IMR-90 (cell line): ENCODE data around the gene IPO13. TPM values are rescaled to one million over a fixed set of nuclear protein-coding genes. Genes with fewer than 3 reads are reported as not detected.
A peak's percentile ranks its signal among the peaks of the same experiment; 100 is the strongest.

Source experiments
- ATAC-seq: fragments of 200-7000 bp; cut with Tn5 transposase; 2 replicates; pipeline ENCODE4 v1.9.1; 2020; ENCODE audit warnings: low read depth, mild to moderate bottlenecking, moderate library complexity
- BruUV-seq: library from RNA; stranded (reverse); fragments of 400-500 nt; replicated peaks from 2 replicates; lab custom pipeline; 2021; lab: Mats Ljungman, UMichigan
- CTCF ChIA-PET: fragments of 300-600 bp; formaldehyde crosslinking; extraction: SDS; loops from one replicate; lab custom pipeline; 2021; ENCODE audit warnings: antibody characterized with exemption; lab: Yijun Ruan, JAX
- POLR2A ChIA-PET: fragments of 300-600 bp; sonication (Branson Sonifier 250); formaldehyde crosslinking; loops from one replicate; lab custom pipeline; 2022; ENCODE audit warnings: antibody characterized with exemption; ENCODE audit not compliant: unreplicated experiment; lab: Charles Lee
- DNase-seq: peaks from one replicate; pipeline ENCODE4 v3.0.0; 2013
- H2AFZ ChIP-seq: replicated peaks from 2 replicates; pipeline ENCODE3; 2013; ENCODE audit warnings: low read length, mild to moderate bottlenecking; ENCODE audit not compliant: poor library complexity
- H2AK5ac ChIP-seq: 2 replicates; pipeline ENCODE4 v1.6.1; 2013; ENCODE audit warnings: low read depth, low read length, inconsistent platforms
- H2AK9ac ChIP-seq: replicated peaks from 2 replicates; pipeline ENCODE3; 2013; ENCODE audit warnings: mild to moderate bottlenecking, low read depth, low read length, moderate library complexity; ENCODE audit not compliant: poor library complexity
- H2BK120ac ChIP-seq: 2 replicates; pipeline ENCODE4 v1.6.1; 2013; ENCODE audit warnings: low read depth, low read length, inconsistent platforms
- H2BK15ac ChIP-seq: 3 replicates; pipeline ENCODE4 v1.6.1; 2013; ENCODE audit warnings: low read depth, low read length, inconsistent platforms
- H2BK20ac ChIP-seq: 2 replicates; pipeline ENCODE4 v1.6.1; 2013; ENCODE audit warnings: low read depth, mild to moderate bottlenecking, inconsistent platforms, low read length, moderate library complexity
- H2BK5ac ChIP-seq: 2 replicates; pipeline ENCODE4 v1.6.1; 2013; ENCODE audit warnings: mild to moderate bottlenecking, low read depth, low read length, inconsistent platforms; ENCODE audit not compliant: poor library complexity, severe bottlenecking
- H3K14ac ChIP-seq: replicated peaks from 2 replicates; pipeline ENCODE4 v1.6.1; 2013; ENCODE audit warnings: low read depth, low read length, inconsistent platforms
- H3K18ac ChIP-seq: 2 replicates; pipeline ENCODE4 v1.6.1; 2013; ENCODE audit warnings: low read depth, low read length, control low read depth
- H3K23ac ChIP-seq: 2 replicates; pipeline ENCODE4 v1.6.1; 2013; ENCODE audit warnings: low read depth, low read length, inconsistent platforms
- H3K27ac ChIP-seq: 2 replicates; pipeline ENCODE4 v1.5.1; 2013; ENCODE audit warnings: mild to moderate bottlenecking, control low read depth, low read length; ENCODE audit not compliant: insufficient read depth
- H3K27me3 ChIP-seq: 2 replicates; pipeline ENCODE4 v1.6.1; 2013; ENCODE audit warnings: low read length; ENCODE audit not compliant: control insufficient read depth, insufficient read depth
- H3K36me3 ChIP-seq: 2 replicates; pipeline ENCODE4 v1.6.1; 2013; ENCODE audit warnings: low read length, mixed read lengths; ENCODE audit not compliant: control insufficient read depth, insufficient read depth
- H3K4ac ChIP-seq: 2 replicates; pipeline ENCODE4 v1.6.1; 2013; ENCODE audit warnings: low read depth, low read length, inconsistent platforms
- H3K4me1 ChIP-seq: 2 replicates; pipeline ENCODE4 v1.6.1; 2013; ENCODE audit warnings: low read length, mixed read lengths; ENCODE audit not compliant: control insufficient read depth, insufficient read depth
- H3K4me2 ChIP-seq: 2 replicates; pipeline ENCODE4 v1.6.1; 2013; ENCODE audit warnings: low read depth, mild to moderate bottlenecking, control low read depth, low read length, moderate library complexity
- H3K4me3 ChIP-seq: 2 replicates; pipeline ENCODE4 v1.5.1; 2013; ENCODE audit warnings: low read depth, mild to moderate bottlenecking, control low read depth, low read length, moderate library complexity; ENCODE audit not compliant: insufficient read depth
- H3K56ac ChIP-seq: 2 replicates; pipeline ENCODE4 v1.6.1; 2013; ENCODE audit warnings: low read length, inconsistent platforms; ENCODE audit not compliant: insufficient read depth; ENCODE audit errors: extremely low read depth
- H3K79me1 ChIP-seq, 2 experiments: 2 replicates each; pipeline ENCODE4 v1.6.1; 2013; ENCODE audit warnings: low read length in 2 of 2, inconsistent platforms in 1 of 2, low read depth in 1 of 2
- H3K9ac ChIP-seq: 2 replicates; pipeline ENCODE4 v1.6.1; 2013; ENCODE audit warnings: low read depth, low read length, control low read depth
- H3K9me1 ChIP-seq: 2 replicates; pipeline ENCODE4 v1.6.1; 2013; ENCODE audit warnings: low read length, inconsistent platforms; ENCODE audit not compliant: insufficient read depth
- H3K9me3 ChIP-seq: 2 replicates; pipeline ENCODE4 v1.6.1; 2013; ENCODE audit warnings: low read length; ENCODE audit not compliant: control insufficient read depth, insufficient read depth
- H4K20me1 ChIP-seq: 2 replicates; pipeline ENCODE4 v1.6.1; 2013; ENCODE audit warnings: low read length, inconsistent platforms; ENCODE audit not compliant: insufficient read depth
- H4K5ac ChIP-seq: 2 replicates; pipeline ENCODE4 v1.6.1; 2013; ENCODE audit warnings: mild to moderate bottlenecking, low read depth, low read length, control low read depth
- H4K8ac ChIP-seq, 2 experiments: 2 replicates each; pipeline ENCODE4 v1.6.1; 2013; ENCODE audit warnings: low read depth in 2 of 2, low read length in 2 of 2, control low read depth in 1 of 2, inconsistent platforms in 1 of 2
- H4K91ac ChIP-seq: 2 replicates; pipeline ENCODE4 v1.6.1; 2013; ENCODE audit warnings: low read depth, low read length, inconsistent platforms; ENCODE audit not compliant: insufficient read depth
- CTCF ChIP-seq: conservative IDR thresholded peaks from 2 replicates; pipeline ENCODE4 v1.5.1; 2012; ENCODE audit warnings: mild to moderate bottlenecking, low read depth, low read length, improper control_type of control experiment
- RAD21 ChIP-seq: IDR thresholded peaks from 2 replicates; pipeline ENCODE4 v1.6.1; 2012; ENCODE audit warnings: low read length, improper control_type of control experiment
- RFX5 ChIP-seq: IDR thresholded peaks from 2 replicates; pipeline ENCODE4 v1.8.0; 2012; ENCODE audit warnings: low read depth, mild to moderate bottlenecking, low read length, moderate library complexity
- WGBS, 2 experiments: methylation state at CpG; one replicate each; pipeline versions ENCODE4 v1.1.5 to v1.1.7; 2013; ENCODE audit warnings: missing lambda C conversion rate in 2 of 2; ENCODE audit not compliant: insufficient read length in 1 of 2; ENCODE audit errors: extremely low coverage in 2 of 2; 5-methylcytosine and 5-hydroxymethylcytosine counted together
- dilution Hi-C: fragments of 300-500 bp; cut with HindIII; formaldehyde crosslinking; loops from one replicate; pipeline ENCODE4 v1.14.3; 2018; ENCODE audit warnings: low sequenced_read_pairs; ENCODE audit not compliant: unreplicated experiment
- in situ Hi-C: fragments of 300-500 bp; cut with MboI; formaldehyde crosslinking; loops from 3 replicates; pipeline ENCODE4 v1.14.3; 2019; ENCODE audit warnings: low sequenced_read_pairs, inconsistent platforms, mixed read lengths
- intact Hi-C: fragments of 100-400 bp; cut with micrococcal nuclease; formaldehyde crosslinking; loops from 2 replicates; pipeline ENCODE4 v1.10.0; 2022
- polyA plus RNA-seq, 3 experiments: library from polyadenylated mRNA; depleted of rRNA; stranded (reverse); fragments of >200 nt; gene quantifications; 2 replicates each; pipeline ENCODE4 v1.2.3, GENCODE V29; 2012; ENCODE audit warnings: low replicate concordance in 1 of 3
- total RNA-seq: library from RNA; depleted of rRNA; stranded (reverse); fragments of >200 nt; gene quantifications from 2 replicates; pipeline ENCODE4 v1.2.3, GENCODE V29; 2012

The IPO13 gene
- total and polyA plus RNA-seq, 2 of the 4 experiments (the other 2 are of a cell fraction) = 15.2 to 18.7 TPM

DNA sequence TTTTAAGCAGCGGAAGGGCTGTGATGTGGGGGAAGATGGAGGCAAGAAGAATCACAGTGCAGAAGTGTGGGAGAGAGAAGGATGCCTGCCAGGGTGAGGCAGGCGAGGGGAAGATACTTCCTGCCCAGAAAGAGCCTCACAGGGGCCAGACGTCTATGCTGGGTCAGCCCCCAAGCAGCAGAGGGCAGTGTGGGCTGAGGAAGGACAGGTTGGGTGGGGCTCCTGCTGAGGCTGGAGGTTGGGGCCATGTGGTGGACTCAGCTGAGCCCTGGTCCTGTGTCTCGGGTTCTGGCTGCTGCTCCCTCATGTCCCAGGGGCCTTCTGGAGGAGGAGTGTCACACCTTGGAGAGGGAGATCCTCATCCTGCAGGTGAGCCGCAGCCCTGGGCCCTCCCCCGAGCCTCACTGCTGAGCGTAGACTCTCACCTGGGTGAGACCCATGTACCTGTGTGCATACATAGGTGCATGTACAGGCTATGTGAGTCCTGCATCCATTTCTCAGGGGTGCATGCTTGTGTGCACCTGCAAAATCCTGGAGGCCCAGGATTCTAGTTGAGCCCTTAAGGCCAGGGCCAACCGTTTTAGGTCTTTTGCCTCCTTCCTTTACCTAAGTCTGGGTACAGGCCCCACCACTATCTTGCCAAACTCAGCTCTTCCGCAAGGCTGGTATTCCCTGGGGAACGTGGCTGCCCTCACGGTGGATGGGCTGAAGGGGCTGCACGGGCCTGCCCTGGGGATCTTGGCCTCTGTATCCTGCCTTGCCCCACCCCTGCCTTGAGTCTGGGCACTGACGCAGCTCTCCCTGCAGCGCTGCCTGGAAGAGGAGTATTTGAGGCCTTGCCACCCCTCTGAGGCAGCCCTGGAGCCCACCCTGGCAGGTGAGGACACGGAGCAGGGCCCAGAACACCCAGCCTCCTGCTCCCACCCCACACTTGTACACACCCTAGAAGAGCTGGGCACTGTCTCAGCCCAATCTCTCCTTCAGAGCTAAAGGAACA is 48.3 kb downstream of the IPO13 start:
- no peaks in the 10 kb centered on the region for H3K27me3 ChIP-seq
- H3K9me3 ChIP-seq = no peaks in the 10 kb centered on the region
- H4K5ac ChIP-seq = no peak overlapping the region
- H2BK20ac ChIP-seq = no peak overlapping the region
- in situ Hi-C loops (no loop called here), dilution Hi-C loops (no loop called here), intact Hi-C loops (no loop called here)
- TF ChIP-seq RAD21 = 0 out of 2 replicates have a peak, but pooled peaks have one; percentile 22
- TF ChIP-seq CTCF = peak; percentile 29; the same call in 1 of the 2 replicates
- TF ChIP-seq RFX5 = no peak
- peak overlapping the region; percentile 8 for H2AFZ ChIP-seq
- WGBS, 2 experiments = 81% methylated on average over 7 of the region's 15 CpGs; no CpG with 5 or more reads in 1 of the 2 experiments
- ChIA-PET CTCF (interaction anchor here (1.0 to 1.4 kb wide), 2 partner anchors 11 to 53 kb away, joined by 4 to 5 read pairs; no protein-coding TSS in a partner anchor), POLR2A (no interaction called here)
- no peak overlapping the region for H3K4me3 ChIP-seq
- no peak overlapping the region for H3K23ac ChIP-seq
- no peak overlapping the region for H3K4ac ChIP-seq
- H3K4me1 ChIP-seq = peaks cover 7% of the 10 kb centered on the region
- no peak overlapping the region for H2BK15ac ChIP-seq
- H3K4me2 ChIP-seq = no peak overlapping the region
- H3K36me3 ChIP-seq = peaks cover 8% of the 10 kb centered on the region; the same call in 1 of the 2 replicates
- H2AK9ac ChIP-seq = no peak overlapping the region
- H2BK5ac ChIP-seq = no peak overlapping the region
- H3K56ac ChIP-seq = no peak overlapping the region
- no peak overlapping the region for H3K9ac ChIP-seq
- no peaks in the 10 kb centered on the region for H4K20me1 ChIP-seq
- no peak for DNase-seq
- peak overlapping the region; percentile 5; the same call in 1 of the 2 replicates for H2AK5ac ChIP-seq
- no peak for ATAC-seq
- no peaks in the 10 kb centered on the region for H3K9me1 ChIP-seq
- no TSS peak for BruUV-seq
- no peak overlapping the region for H3K14ac ChIP-seq
- H2BK120ac ChIP-seq = no peak overlapping the region
- H3K27ac ChIP-seq = no peak overlapping the region
- no peak overlapping the region for H4K8ac ChIP-seq
- H3K18ac ChIP-seq = no peak overlapping the region
- no peak overlapping the region for H4K91ac ChIP-seq
- H3K79me1 ChIP-seq = no peaks in the 10 kb centered on the region
